Colonic mucosa (tissue), 4 donors: ENCODE measurements around the gene NOL9. TPM values are rescaled to one million over a fixed set of nuclear protein-coding genes. Genes with fewer than 3 reads are reported as not detected.

ENCODE experiments used
- DNase-seq: peaks from one replicate; pipeline ENCODE4 v3.0.0-alpha.2; 2020
- H3K27ac ChIP-seq: fragments of 200-600 bp; one replicate; pipeline ENCODE4 v1.8.0; 2021
- H3K27me3 ChIP-seq: fragments of 200-600 bp; one replicate; pipeline ENCODE4 v1.8.0; 2021
- H3K36me3 ChIP-seq: fragments of 200-600 bp; one replicate; pipeline ENCODE4 v1.8.0; 2021
- H3K4me1 ChIP-seq: fragments of 200-600 bp; one replicate; pipeline ENCODE4 v1.8.0; 2021; ENCODE audit warnings: mild to moderate bottlenecking
- H3K4me3 ChIP-seq: fragments of 200-600 bp; one replicate; pipeline ENCODE4 v1.8.0; 2021
- H3K9ac ChIP-seq, 2 donors: one replicate each; pipeline ENCODE4 v1.7.0; 2013; ENCODE audit warnings: control low read depth in 2 of 2, low read depth in 2 of 2, low read length in 2 of 2
- H3K9me3 ChIP-seq: fragments of 200-600 bp; one replicate; pipeline ENCODE4 v1.8.0; 2021
- CTCF ChIP-seq: fragments of 200-600 bp; IDR thresholded peaks from one replicate; pipeline ENCODE4 v1.8.0; 2022; ENCODE audit warnings: antibody characterized with exemption, mild to moderate bottlenecking
- intact Hi-C: fragments of 100-400 bp; cut with DNase I; formaldehyde crosslinking; loops from one replicate; pipeline ENCODE4 v1.14.1; 2022
- total RNA-seq, 2 donors: library from RNA; stranded (reverse); fragmentation: NEBNext Ultra II Directional in 1 of 2; extraction: Animal tissue kit (Norgen Biotek cat#: 25700) in 1 of 2; gene quantifications; one replicate each; pipeline ENCODE4 v1.2.1, GENCODE V29; 2021
- donor health status: healthy.
- donor health status: DM: no; HTN: no; CAD: no.
- donor health status: DM: no; HTN: no; CAD: no.

NOL9 gene
- total RNA-seq, 2 donors from 2014 or later, result 14.5 to 27.3 TPM

- H3K27ac ChIP-seq, result no peak overlapping the region
- no peaks in the 10 kb centered on the region for H3K36me3 ChIP-seq
- no peaks in the 10 kb centered on the region for H3K4me1 ChIP-seq
- no peak overlapping the region for H3K4me3 ChIP-seq
- intact Hi-C loops, result no loop called here
- DNase-seq, result no peak
- TF ChIP-seq CTCF, result no peak
- H3K27me3 ChIP-seq, result peaks cover 12% of the 10 kb centered on the region
- H3K9ac ChIP-seq, result no peak overlapping the region
- no peaks in the 10 kb centered on the region for H3K9me3 ChIP-seq
Measured at GRCh38 chr1:6498576-6499111, 55.7 kb downstream of the NOL9 start.

- TF ChIP-seq CTCF, result no peak
- no peaks in the 10 kb centered on the region for H3K36me3 ChIP-seq
- no peak overlapping the region for H3K27ac ChIP-seq
- H3K27me3 ChIP-seq, result peaks cover 12% of the 10 kb centered on the region
- H3K4me1 ChIP-seq, result no peaks in the 10 kb centered on the region
- H3K4me3 ChIP-seq, result peak overlapping the region; percentile 42
- H3K9me3 ChIP-seq, result no peaks in the 10 kb centered on the region
- H3K9ac ChIP-seq, result peak overlapping the region in 1 of 2 donors; percentile 40
- intact Hi-C loops, result no loop called here
- no peak for DNase-seq
Measured at GRCh38 chr1:6497867-6498575, 56.3 kb downstream of the NOL9 start.

- peak overlapping the region; percentile 42 for H3K4me3 ChIP-seq
- H3K9me3 ChIP-seq, result no peaks in the 10 kb centered on the region
- intact Hi-C loops, result no loop called here
- no peaks in the 10 kb centered on the region for H3K36me3 ChIP-seq
- peak overlapping the region; percentile 40 to 60 for H3K9ac ChIP-seq
- peaks cover 12% of the 10 kb centered on the region for H3K27me3 ChIP-seq
- TF ChIP-seq CTCF, result no peak
- H3K27ac ChIP-seq, result no peak overlapping the region
- H3K4me1 ChIP-seq, result no peaks in the 10 kb centered on the region
- no peak for DNase-seq
Measured at GRCh38 chr1:6497215-6497866, 57.0 kb downstream of the NOL9 start.

GRCh38 chr1:6496890-6497214, 57.5 kb downstream of the NOL9 start:
- no peak overlapping the region for H3K27ac ChIP-seq

GRCh38 chr1:6496365-6496721, 58.0 kb downstream of the NOL9 start:
- TF ChIP-seq CTCF, result no peak
- H3K36me3 ChIP-seq, result no peaks in the 10 kb centered on the region
- H3K9me3 ChIP-seq, result no peaks in the 10 kb centered on the region
- no peak overlapping the region for H3K9ac ChIP-seq
- DNase-seq, result no peak
- H3K27ac ChIP-seq, result no peak overlapping the region
- no peak overlapping the region for H3K4me3 ChIP-seq
- intact Hi-C loops, result no loop called here
- peaks cover 12% of the 10 kb centered on the region for H3K27me3 ChIP-seq
- peaks cover under 1% of the 10 kb centered on the region for H3K4me1 ChIP-seq

More at GRCh38 chr1:6496890-6497214, 57.5 kb downstream of the NOL9 start:
- Histone ChIP-seq H3K9ac (no peak overlapping the region), H3K27me3 (peaks cover 12% of the 10 kb centered on the region), H3K4me1 (no peaks in the 10 kb centered on the region), H3K36me3 (no peaks in the 10 kb centered on the region), H3K4me3 (peak overlapping the region; percentile 31), H3K9me3 (no peaks in the 10 kb centered on the region)
- no peak for DNase-seq
- intact Hi-C loops, result no loop called here
- no peak for TF ChIP-seq CTCF
